GM18499 (cell line): ENCODE measurements around the gene PAXX.

Experiments used
- ATAC-seq: cut with Tn5 transposase; IDR thresholded peaks from one replicate; pipeline ENCODE4 v1.9.1; 2021; ENCODE audit warnings: moderate number of reproducible peaks; ENCODE audit not compliant: insufficient read depth, unreplicated experiment

Gene PAXX

DNA sequence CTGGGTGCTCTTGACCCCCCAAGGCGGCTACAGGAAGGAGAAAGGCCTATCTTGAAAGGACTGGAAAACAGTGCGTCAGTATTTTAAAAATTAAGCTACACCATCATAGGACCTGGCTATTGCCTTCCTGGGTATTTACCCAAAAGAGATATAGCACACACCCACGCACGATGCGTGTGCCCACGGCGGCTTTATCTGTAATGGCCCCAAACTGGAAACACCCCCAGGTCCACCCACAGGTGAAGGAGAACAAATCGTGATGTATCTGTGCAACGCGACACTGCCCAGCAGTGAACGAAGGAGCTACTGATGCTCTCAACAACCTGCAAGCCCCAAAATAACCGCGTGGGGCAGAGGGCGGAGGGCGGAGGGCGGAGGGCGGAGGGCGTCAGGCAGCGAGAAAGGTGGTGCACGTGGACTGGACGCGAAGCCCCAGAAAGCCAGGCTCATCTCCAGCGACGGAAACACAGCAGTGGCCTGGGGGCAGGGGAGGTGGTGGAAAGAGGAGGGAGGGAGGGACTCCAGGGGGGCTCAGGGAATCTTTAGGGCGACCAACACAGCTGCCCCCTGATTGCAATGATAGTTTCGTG, 27.3 kb upstream of the PAXX start:
- no peak for ATAC-seq

DNA sequence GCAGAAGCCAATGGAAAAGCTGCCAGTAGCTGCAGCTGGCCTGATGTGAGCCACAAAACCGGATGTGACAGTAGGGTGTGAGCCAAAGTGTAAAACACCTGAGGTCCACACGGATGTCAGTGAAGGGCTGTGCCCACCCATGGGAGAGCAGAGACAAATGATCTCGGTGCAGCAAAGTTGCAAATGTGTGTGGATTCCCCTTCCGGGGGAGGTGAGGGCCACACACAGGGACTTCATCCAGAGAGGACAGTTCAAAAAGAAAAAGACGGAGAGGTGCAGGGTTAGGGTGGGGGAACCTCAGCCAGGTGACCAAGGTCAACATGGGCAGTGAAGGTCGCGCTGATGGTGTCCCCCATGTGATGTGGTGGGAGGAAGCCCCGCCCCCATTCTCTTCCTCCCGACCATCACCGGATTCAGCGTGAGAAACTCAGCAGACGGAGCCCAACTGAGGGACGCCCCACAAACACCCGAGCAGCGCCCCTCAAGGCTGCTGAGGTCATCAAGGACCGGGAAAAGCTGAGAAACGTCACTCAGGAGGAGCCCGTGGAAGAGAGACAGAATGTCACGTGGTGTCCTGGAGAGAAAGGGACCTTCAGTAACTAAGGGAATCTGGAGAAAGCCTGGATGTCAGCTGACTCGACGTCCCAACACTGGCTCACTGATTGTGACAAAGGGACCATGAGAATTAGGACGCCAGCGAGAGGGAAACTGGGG, 26.3 kb upstream of the PAXX start:
- no peak for ATAC-seq

DNA sequence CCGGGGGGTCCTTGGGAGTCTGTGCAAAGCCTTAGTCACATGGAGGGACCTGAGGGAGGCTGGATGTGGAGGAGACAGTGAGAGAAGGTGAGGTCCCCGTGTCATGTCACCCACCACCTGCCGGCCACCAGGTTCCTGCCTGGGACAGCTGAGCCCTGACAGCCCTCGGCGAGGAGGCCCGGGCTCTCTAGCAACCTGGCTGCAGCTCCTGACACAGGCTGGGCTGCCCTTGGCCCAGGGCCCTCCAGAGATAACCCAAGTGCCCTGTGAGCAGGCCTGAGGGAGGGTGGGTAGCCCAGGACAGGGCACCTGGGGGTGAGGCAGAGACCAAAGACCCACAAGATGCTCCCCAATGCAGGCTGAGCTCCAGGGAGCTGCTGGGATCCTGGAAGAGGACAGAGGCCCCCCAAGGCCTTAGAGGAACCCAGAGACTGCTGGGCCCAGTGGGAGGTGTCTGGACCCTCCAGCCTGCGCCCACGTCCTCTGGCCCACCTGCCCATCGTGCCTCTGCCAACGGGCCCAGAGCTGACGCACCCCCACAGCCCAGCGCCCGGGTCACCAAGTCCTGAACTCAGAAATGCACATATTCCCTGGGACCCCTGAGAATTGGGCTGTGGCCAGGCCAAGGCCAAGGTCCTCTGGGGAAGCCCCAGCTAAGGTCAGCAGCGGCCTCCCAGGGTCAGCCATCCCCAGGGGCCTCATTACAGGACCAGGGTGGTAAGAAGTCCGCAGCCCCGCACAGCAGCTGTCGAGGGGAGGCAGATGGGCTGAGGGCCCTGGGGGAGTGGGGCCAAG, 23.7 kb upstream of the PAXX start:
- no peak for ATAC-seq

- ATAC-seq = no peak
These were observed 23.1 kb upstream of the PAXX start for GRCh38 chr9:136969150-136969549.

GRCh38 chr9:136969774-136970173, 22.4 kb upstream of the PAXX start:
- ATAC-seq = no peak

GRCh38 chr9:136970361-136970760, 21.9 kb upstream of the PAXX start:
- ATAC-seq = no peak

- no peak for ATAC-seq
These were observed 20.5 kb upstream of the PAXX start for GRCh38 chr9:136971746-136972145.

DNA sequence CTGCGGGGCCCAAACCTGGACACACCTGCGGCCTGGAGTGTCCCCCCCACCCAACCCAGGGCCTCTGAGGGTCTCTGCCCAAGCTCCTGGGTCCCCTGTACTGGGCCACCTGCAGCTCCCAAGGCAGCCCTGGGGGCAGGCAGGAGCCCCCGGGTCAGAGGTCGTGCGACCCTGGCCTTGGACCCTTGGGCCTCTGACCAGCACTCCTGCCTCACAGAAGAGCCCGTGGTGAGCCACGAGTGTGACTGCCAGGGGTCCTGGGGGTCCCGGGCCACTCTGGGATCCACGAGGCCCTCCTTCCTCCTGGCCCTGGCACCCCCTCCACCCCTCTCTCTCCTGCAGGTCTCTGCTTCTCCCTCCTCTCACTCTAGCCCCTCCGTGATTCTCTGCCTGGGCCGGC, 19.9 kb upstream of the PAXX start:
- no peak for ATAC-seq

GRCh38 chr9:136972743-136973142, 19.5 kb upstream of the PAXX start:
- no peak for ATAC-seq

DNA sequence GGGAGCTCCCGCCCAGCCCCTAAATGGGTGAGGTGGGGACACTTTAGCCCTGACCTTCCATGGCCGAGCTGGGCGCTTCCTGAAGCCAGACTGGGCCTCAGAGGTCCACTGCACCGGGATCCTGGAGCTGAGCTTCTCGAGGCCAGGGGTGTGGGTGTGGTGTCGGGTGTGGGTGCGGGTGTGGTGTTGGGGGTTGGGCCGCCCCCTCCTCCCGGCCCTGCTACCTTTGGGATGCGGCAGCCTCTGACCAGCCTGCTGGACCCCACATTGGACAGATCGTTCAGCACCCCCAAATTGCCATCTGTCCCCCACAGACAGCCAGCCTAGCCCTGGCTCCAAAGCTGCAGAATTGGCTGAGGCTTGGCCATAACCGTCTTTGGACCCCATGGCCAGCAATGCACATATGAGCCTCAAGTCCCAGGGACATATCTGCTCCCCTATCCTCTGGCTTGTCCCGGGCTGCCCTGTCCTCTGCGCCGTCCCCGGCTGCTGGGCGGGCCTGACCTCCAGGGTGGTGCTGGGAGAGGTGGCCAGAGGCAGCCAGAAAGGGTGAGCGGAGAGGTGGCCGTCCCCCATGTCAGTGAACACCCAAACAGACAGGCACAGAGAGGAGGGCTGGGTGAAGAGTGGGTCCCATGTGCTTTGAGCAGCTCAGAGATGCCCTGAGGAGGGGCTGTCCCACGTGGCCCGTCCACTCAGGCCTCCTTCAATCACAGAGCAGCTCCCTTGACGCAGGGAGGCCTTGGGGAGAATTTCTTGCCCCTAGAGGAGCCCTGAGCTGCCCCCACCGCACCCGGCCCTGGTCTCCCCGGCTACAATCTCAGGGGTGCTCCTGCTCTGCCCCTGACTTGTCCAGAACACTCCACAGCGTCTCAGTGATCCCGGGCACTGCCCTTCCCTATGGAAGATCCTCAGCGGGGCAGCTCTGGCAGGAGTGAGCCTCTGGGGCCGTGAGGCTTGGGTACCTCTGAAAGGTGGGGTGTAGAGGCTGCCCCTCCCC, 18.3 kb upstream of the PAXX start:
- no peak for ATAC-seq

GRCh38 chr9:136974817-136975535, 17.2 kb upstream of the PAXX start:
- no peak for ATAC-seq

- ATAC-seq = no peak
These were observed 16.6 kb upstream of the PAXX start for GRCh38 chr9:136975644-136976043.

DNA sequence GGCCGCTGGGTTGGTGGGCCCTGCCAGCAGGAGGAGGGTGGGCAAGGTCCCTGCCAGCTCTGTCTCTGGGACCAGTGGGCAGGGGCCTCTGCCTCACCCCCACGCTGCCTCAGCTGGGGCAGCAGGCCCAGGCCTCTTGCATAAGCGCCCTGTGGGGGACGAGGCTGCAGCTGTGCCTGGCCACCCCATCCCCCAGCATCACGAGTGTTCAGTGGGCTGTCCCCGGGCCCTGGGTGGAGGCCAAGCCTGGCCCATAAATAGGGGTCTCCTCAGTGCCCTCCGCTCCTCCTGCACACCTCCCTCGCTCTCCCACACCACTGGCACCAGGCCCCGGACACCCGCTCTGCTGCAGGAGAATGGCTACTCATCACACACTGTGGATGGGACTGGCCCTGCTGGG, 15.0 kb upstream of the PAXX start, which contains the start of gene PTGDS:
Gene PTGDS, plus strand, starts transcription at position 282 of the 400 bp plus-strand sequence. Its CDS starts 75 bp downstream, at position 357.
- ATAC-seq = no peak

DNA sequence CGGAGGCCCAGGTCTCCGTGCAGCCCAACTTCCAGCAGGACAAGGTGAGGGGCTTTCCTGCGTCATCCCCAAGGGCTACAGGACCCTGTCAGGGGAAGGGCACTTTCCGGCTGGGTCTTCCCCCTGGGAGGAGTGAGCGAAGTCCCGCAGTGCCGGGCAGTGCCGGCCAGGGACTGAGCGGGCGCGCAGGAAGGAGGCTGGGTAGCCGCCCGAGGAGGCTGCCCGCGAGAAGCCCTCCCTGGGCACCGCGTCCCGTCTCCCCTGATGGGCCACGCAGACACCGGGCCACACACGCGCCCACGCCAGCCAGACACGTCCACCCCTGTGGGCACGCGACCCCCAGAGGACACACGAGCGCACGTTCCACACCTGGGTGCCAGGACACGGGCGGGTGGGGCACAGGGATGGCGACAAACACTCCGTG, 14.6 kb upstream of the PAXX start:
- ATAC-seq = no peak

GRCh38 chr9:136978073-136978864, 14.0 kb upstream of the PAXX start:
- no peak for ATAC-seq

DNA sequence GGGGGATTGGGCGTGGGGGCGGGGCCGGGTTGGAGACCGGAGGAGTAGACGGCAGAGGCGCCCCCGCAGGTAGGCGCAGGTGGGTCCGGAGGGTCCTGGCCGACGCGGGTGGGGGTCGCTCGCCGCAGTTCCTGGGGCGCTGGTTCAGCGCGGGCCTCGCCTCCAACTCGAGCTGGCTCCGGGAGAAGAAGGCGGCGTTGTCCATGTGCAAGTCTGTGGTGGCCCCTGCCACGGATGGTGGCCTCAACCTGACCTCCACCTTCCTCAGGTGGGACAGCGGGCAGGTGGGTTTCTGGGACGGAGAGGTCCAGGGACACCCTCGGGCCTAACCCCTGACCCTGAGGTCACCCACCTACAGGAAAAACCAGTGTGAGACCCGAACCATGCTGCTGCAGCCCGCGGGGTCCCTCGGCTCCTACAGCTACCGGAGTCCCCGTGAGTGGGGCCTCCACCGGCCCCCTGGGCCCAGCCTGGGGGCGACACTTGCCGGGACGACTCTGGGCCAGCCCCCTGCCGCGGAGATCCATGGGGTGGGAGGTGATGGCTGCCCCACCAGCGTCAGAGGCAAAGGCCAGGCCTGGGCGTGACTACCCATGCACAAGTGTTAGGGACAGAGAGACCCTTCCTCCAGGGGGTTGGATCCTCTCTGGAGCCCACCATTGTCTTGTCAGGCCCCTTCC, 13.2 kb upstream of the PAXX start:
- ATAC-seq = no peak

- no peak for ATAC-seq
These were observed 12.2 kb upstream of the PAXX start for GRCh38 chr9:136979769-136980587.
